Measurements from ENCODE around the gene CHD9. TPM values are rescaled to one million over a fixed set of nuclear protein-coding genes. Genes with fewer than 3 reads are reported as not detected.

CHD9 gene
- total RNA-seq, 3 donors from 2014 or later (not counting 1 experiment from before 2014, with no cell fraction given) = 81.4 to 85.2 (median 81.9) TPM

DNA sequence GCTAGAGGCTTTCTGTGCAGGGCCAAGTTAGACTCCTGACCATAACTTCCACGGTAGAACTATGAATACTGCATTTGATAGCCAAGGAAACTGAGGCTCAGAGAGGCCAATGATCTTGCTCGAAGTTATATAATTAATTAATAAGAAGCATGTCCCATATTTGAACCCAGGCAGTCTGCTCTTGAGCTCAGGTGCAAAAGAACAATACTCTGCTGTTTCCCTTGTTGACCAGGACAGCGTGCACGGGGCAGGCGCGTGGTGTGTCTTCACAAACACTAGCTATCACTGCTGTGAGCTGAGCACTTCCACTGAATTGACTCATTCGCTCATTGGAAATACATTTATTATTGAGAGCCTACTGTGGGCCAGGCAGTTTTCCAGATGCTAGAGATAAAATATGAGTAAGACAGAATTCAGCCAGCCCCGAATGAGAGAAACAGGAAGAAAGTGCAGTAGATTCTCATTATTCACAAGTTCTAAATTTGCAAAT lies 1.6 kb downstream of the CHD9 start:
- Histone ChIP-seq H3K4me3 (ENCODE audit: low read length) (no peak overlapping the region), H3K4me1 (ENCODE audit: control insufficient read depth, insufficient read depth, low read length) (peaks cover 60% of the 10 kb centered on the region), H3K9me3 (ENCODE audit: control insufficient read depth, insufficient read depth, low read length) (no peaks in the 10 kb centered on the region), H3K27me3 (ENCODE audit: control insufficient read depth, insufficient read depth, low read length) (no peaks in the 10 kb centered on the region), H3K36me3 (ENCODE audit: control insufficient read depth, insufficient read depth, low read length) (no peaks in the 10 kb centered on the region), H3K27ac (ENCODE audit: low read length) (no peak overlapping the region)
- Mint-ChIP-seq H3K36me3 (no peaks in the 10 kb centered on the region), H3K4me1 (peaks cover 37% of the 10 kb centered on the region in 2 donors), H3K27ac (peak overlapping the region in 1 of 2 donors; percentile 92), H3K4me3 (peak overlapping the region; percentile 92), H3K9me3 (no peaks in the 10 kb centered on the region), H3K27me3 (ENCODE audit: low read depth in 2 of 2) (no peaks in the 10 kb centered on the region)
- no peak for ATAC-seq
- DNase-seq = no peak
- WGBS (ENCODE audit: insufficient coverage) = 82% methylated on average over 8 of the region's 8 CpGs
- intact Hi-C loops (cut with micrococcal nuclease) = loop anchor here (10.0 kb wide), 1 partner anchor 458 kb away; no protein-coding TSS in a partner anchor
- TF ChIP-seq, protein P1, sequence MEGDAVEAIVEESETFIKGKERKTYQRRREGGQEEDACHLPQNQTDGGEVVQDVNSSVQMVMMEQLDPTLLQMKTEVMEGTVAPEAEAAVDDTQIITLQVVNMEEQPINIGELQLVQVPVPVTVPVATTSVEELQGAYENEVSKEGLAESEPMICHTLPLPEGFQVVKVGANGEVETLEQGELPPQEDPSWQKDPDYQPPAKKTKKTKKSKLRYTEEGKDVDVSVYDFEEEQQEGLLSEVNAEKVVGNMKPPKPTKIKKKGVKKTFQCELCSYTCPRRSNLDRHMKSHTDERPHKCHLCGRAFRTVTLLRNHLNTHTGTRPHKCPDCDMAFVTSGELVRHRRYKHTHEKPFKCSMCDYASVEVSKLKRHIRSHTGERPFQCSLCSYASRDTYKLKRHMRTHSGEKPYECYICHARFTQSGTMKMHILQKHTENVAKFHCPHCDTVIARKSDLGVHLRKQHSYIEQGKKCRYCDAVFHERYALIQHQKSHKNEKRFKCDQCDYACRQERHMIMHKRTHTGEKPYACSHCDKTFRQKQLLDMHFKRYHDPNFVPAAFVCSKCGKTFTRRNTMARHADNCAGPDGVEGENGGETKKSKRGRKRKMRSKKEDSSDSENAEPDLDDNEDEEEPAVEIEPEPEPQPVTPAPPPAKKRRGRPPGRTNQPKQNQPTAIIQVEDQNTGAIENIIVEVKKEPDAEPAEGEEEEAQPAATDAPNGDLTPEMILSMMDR (IDR thresholded peaks at IDR 0.05) = no peak

DNA sequence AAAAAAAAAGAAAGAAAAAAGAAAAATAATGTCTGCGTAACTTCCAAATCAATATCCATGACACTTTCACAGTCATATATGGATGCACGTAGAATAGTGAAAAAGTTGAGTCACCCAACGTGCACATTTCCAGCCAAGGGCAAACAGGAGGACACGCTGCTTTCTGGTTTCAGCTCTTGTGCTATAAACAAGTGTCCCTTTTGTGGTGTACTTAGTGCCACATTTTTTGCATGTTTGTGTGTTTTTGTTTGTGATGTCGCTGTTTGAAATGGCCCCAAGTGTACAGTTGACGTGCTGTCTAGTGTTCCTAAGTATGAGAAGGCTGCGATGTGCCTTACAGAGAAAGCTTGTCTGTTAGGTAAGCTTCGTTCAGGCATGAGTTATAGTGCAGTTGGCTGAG lies 2.9 kb downstream of the CHD9 start:
- Mint-ChIP-seq H3K9me3 (no peaks in the 10 kb centered on the region), H3K27me3 (ENCODE audit: low read depth in 2 of 2) (no peaks in the 10 kb centered on the region), H3K36me3 (no peaks in the 10 kb centered on the region), H3K4me1 (peaks cover 45% of the 10 kb centered on the region in 2 donors), H3K4me3 (no peak overlapping the region), H3K27ac (peak overlapping the region in 1 of 2 donors; percentile 25)
- Histone ChIP-seq H3K27me3 (ENCODE audit: control insufficient read depth, insufficient read depth, low read length) (no peaks in the 10 kb centered on the region), H3K4me1 (ENCODE audit: control insufficient read depth, insufficient read depth, low read length) (peaks cover 71% of the 10 kb centered on the region), H3K4me3 (ENCODE audit: low read length) (no peak overlapping the region), H3K27ac (ENCODE audit: low read length) (no peak overlapping the region), H3K9me3 (ENCODE audit: control insufficient read depth, insufficient read depth, low read length) (no peaks in the 10 kb centered on the region), H3K36me3 (ENCODE audit: control insufficient read depth, insufficient read depth, low read length) (no peaks in the 10 kb centered on the region)
- 84% methylated on average over 7 of the region's 8 CpGs for WGBS (ENCODE audit: insufficient coverage)
- DNase-seq (no peak), ATAC-seq (no peak)
- intact Hi-C loops (cut with micrococcal nuclease) = loop anchor here (10.0 kb wide), 1 partner anchor 457 kb away; no protein-coding TSS in a partner anchor
- TF ChIP-seq, protein P1 (IDR thresholded peaks at IDR 0.05) = no peak

DNA sequence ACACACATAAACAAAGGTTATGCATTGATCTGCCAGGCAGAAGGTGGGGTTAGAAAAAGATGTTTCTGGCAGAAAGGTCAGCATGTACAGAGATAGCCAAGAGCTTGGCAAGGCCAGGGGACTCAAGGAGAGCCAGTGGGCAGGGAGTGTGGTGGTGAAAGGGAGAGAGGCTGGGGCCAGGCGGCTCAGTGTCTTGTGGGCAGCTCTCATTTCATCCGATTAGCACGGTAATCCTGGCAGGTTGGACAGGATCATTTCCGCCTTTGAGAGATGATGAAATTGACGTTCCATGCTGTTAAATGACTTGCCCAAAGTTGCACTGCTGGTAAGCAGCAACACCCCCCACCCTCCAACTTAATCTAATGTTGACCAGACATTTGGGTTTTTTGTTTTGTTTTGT lies 3.6 kb downstream of the CHD9 start:
- no peak overlapping the region for H3K4me3 Mint-ChIP-seq
- no peaks in the 10 kb centered on the region for H3K36me3 Mint-ChIP-seq
- no peak overlapping the region for H3K4me3 ChIP-seq (ENCODE audit: low read length)
- no peaks in the 10 kb centered on the region for H3K9me3 Mint-ChIP-seq
- intact Hi-C loops (cut with micrococcal nuclease) = loop anchor here (10.0 kb wide), 1 partner anchor 456 kb away; no protein-coding TSS in a partner anchor
- no peaks in the 10 kb centered on the region for H3K36me3 ChIP-seq (ENCODE audit: control insufficient read depth, insufficient read depth, low read length)
- TF ChIP-seq, protein P1 (IDR thresholded peaks at IDR 0.05) = no peak
- no peaks in the 10 kb centered on the region for H3K27me3 ChIP-seq (ENCODE audit: control insufficient read depth, insufficient read depth, low read length)
- WGBS (ENCODE audit: insufficient coverage) = 96% methylated on average over 4 of the region's 5 CpGs
- ATAC-seq (no peak), DNase-seq (no peak)
- peaks cover 45% of the 10 kb centered on the region in 2 donors for H3K4me1 Mint-ChIP-seq
- H3K9me3 ChIP-seq (ENCODE audit: control insufficient read depth, insufficient read depth, low read length) = no peaks in the 10 kb centered on the region
- peaks cover 73% of the 10 kb centered on the region for H3K4me1 ChIP-seq (ENCODE audit: control insufficient read depth, insufficient read depth, low read length)
- no peak overlapping the region for H3K27ac ChIP-seq (ENCODE audit: low read length)
- peak overlapping the region in 1 of 2 donors; percentile 25 for H3K27ac Mint-ChIP-seq
- H3K27me3 Mint-ChIP-seq (ENCODE audit: low read depth in 2 of 2) = no peaks in the 10 kb centered on the region

DNA sequence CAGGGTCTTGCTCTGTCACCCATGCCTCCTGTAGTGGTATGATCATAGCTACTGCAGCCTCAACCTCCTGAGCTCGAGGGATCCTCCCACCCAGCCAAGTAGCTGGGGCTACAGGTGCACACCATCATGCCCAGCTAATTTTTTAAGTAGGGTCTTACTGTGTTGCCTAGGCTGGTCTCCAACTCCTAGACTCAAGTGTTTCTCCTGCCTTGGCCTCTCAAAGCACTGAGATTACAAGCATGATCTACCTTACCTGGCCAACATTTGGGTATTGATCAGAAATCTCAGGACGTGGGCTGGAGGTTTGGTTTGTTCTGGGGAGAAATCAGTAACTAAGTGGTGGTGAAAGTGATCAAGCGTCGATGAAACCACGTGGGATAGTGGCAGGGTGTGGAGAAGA lies 4.1 kb downstream of the CHD9 start:
- Mint-ChIP-seq H3K36me3 (no peaks in the 10 kb centered on the region), H3K4me3 (no peak overlapping the region), H3K27ac (peak overlapping the region; percentile 25 to 43), H3K27me3 (ENCODE audit: low read depth in 2 of 2) (no peaks in the 10 kb centered on the region), H3K9me3 (no peaks in the 10 kb centered on the region), H3K4me1 (peaks cover 45 to 46% of the 10 kb centered on the region in 2 donors)
- peaks cover 77% of the 10 kb centered on the region for H3K4me1 ChIP-seq (ENCODE audit: control insufficient read depth, insufficient read depth, low read length)
- intact Hi-C loops (cut with micrococcal nuclease) = loop anchor here (10.0 kb wide), 1 partner anchor 456 kb away; no protein-coding TSS in a partner anchor
- H3K4me3 ChIP-seq (ENCODE audit: low read length) = no peak overlapping the region
- no peaks in the 10 kb centered on the region for H3K27me3 ChIP-seq (ENCODE audit: control insufficient read depth, insufficient read depth, low read length)
- no peak overlapping the region for H3K27ac ChIP-seq (ENCODE audit: low read length)
- ATAC-seq (no peak), DNase-seq (no peak)
- 42% methylated on average over 5 of the region's 5 CpGs for WGBS (ENCODE audit: insufficient coverage)
- no peaks in the 10 kb centered on the region for H3K36me3 ChIP-seq (ENCODE audit: control insufficient read depth, insufficient read depth, low read length)
- no peaks in the 10 kb centered on the region for H3K9me3 ChIP-seq (ENCODE audit: control insufficient read depth, insufficient read depth, low read length)
- TF ChIP-seq, protein P1 (IDR thresholded peaks at IDR 0.05) = no peak
